ENCODE results near the gene SNRNP200.

Gene SNRNP200

GRCh38 chr2:96251721-96252292 is 53.5 kb downstream of the SNRNP200 start:
- DNase-seq (ENCODE audit: low read depth, low spot score): peak; percentile 71

- DNase-seq (ENCODE audit: low read depth, low spot score): no peak
Observed at GRCh38 chr2:96250188-96250587, 55.2 kb downstream of the SNRNP200 start.

GRCh38 chr2:96249654-96250053 is 55.7 kb downstream of the SNRNP200 start:
- DNase-seq (ENCODE audit: low read depth, low spot score): no peak

- DNase-seq (ENCODE audit: low read depth, low spot score): no peak
Observed at GRCh38 chr2:96248624-96249023, 56.7 kb downstream of the SNRNP200 start.

- no peak for DNase-seq (ENCODE audit: low read depth, low spot score)
Observed at GRCh38 chr2:96247896-96248295, 57.5 kb downstream of the SNRNP200 start.

- no peak for DNase-seq (ENCODE audit: low read depth, low spot score)
Observed at GRCh38 chr2:96247009-96247408, 58.3 kb downstream of the SNRNP200 start.

GRCh38 chr2:96245609-96246390 is 59.5 kb downstream of the SNRNP200 start:
- DNase-seq (ENCODE audit: low read depth, low spot score): no peak

- DNase-seq (ENCODE audit: low read depth, low spot score): no peak
Observed at GRCh38 chr2:96243843-96244242, 61.5 kb downstream of the SNRNP200 start.

GRCh38 chr2:96241900-96242611 is 63.3 kb downstream of the SNRNP200 start:
- no peak for DNase-seq (ENCODE audit: low read depth, low spot score)

- DNase-seq (ENCODE audit: low read depth, low spot score): no peak
Observed at GRCh38 chr2:96241227-96241626, 64.1 kb downstream of the SNRNP200 start.

GRCh38 chr2:96240341-96241038 is 64.9 kb downstream of the SNRNP200 start:
- DNase-seq (ENCODE audit: low read depth, low spot score): no peak

GRCh38 chr2:96239745-96240264 is 65.5 kb downstream of the SNRNP200 start:
- DNase-seq (ENCODE audit: low read depth, low spot score): no peak

- DNase-seq (ENCODE audit: low read depth, low spot score): no peak
Observed at GRCh38 chr2:96239091-96239490, 66.3 kb downstream of the SNRNP200 start.

GRCh38 chr2:96238266-96238665 is 67.1 kb downstream of the SNRNP200 start:
- no peak for DNase-seq (ENCODE audit: low read depth, low spot score)

- DNase-seq (ENCODE audit: low read depth, low spot score): no peak
Observed at GRCh38 chr2:96236882-96237281, 68.5 kb downstream of the SNRNP200 start.

- DNase-seq (ENCODE audit: low read depth, low spot score): no peak
Observed at GRCh38 chr2:96233880-96234316, 71.4 kb downstream of the SNRNP200 start.

GRCh38 chr2:96233436-96233835 is 71.9 kb downstream of the SNRNP200 start:
- no peak for DNase-seq (ENCODE audit: low read depth, low spot score)

- no peak for DNase-seq (ENCODE audit: low read depth, low spot score)
Observed at GRCh38 chr2:96231316-96231715, 74.0 kb downstream of the SNRNP200 start.

GRCh38 chr2:96225016-96225533 is 80.3 kb downstream of the SNRNP200 start:
- no peak for DNase-seq (ENCODE audit: low read depth, low spot score)
